Ovary (tissue), 9 donors: ENCODE measurements around the gene TNFRSF1B. TPM values are rescaled to one million over a fixed set of nuclear protein-coding genes. Genes with fewer than 3 reads are reported as not detected.

Experiments used
- DNase-seq, 5 donors: peaks; one replicate each; pipeline ENCODE4 v3.0.0-alpha.2; 2019 to 2020
- H3K27ac ChIP-seq, 2 donors: fragments of 200-600 bp; one replicate each; pipeline versions ENCODE4 v1.5.1 to v1.8.0; 2019 to 2022
- H3K27me3 ChIP-seq: fragments of 200-600 bp; one replicate; pipeline ENCODE4 v1.8.0; 2022
- H3K36me3 ChIP-seq: fragments of 200-600 bp; sonication (generic); one replicate; pipeline ENCODE4 v1.5.1; 2019
- H3K4me1 ChIP-seq: one replicate; pipeline ENCODE4 v1.8.1; 2013; ENCODE audit warnings: mild to moderate bottlenecking, moderate library complexity; ENCODE audit not compliant: insufficient read depth
- H3K4me3 ChIP-seq: fragments of 200-600 bp; sonication (generic); one replicate; pipeline ENCODE4 v1.5.1; 2017
- H3K9me3 ChIP-seq, 2 donors: fragments of 200-600 bp in 1 of 2; sonication (generic) in 1 of 2; one replicate each; pipeline versions ENCODE4 v1.5.1 to v1.8.1; 2013 to 2019; ENCODE audit warnings: mild to moderate bottlenecking in 1 of 2, moderate library complexity in 1 of 2
- CTCF ChIP-seq, 3 donors: fragments of 450-650 bp in 2 of 3; fragments of 200-600 bp in 1 of 3; IDR thresholded peaks; one replicate each; pipeline versions ENCODE4 v1.5.1 to v1.8.0; 2016 to 2022; ENCODE audit warnings: antibody characterized with exemption in 3 of 3, mild to moderate bottlenecking in 1 of 3
- EP300 ChIP-seq: sonication (generic); formaldehyde crosslinking; IDR thresholded peaks from one replicate; pipeline ENCODE4 v1.6.1; 2017; ENCODE audit warnings: antibody characterized with exemption
- POLR2A ChIP-seq: fragments of 450-650 bp; IDR thresholded peaks from one replicate; pipeline ENCODE4 v1.6.1; 2017; ENCODE audit warnings: antibody characterized with exemption, mild to moderate bottlenecking, moderate library complexity
- WGBS, 3 donors: extraction: QIAGEN DNeasy Blood & Tissue Kit in 1 of 3; methylation state at CpG; one replicate each; pipeline versions ENCODE4 v1.1.5 to v1.1.7; 2013 to 2017; 5-methylcytosine and 5-hydroxymethylcytosine counted together
- intact Hi-C, 4 donors: fragments of 100-400 bp; cut with DNase I; formaldehyde crosslinking; loops; one replicate each; pipeline versions ENCODE4 v1.11.0 to v1.15.1; 2022 to 2023
- polyA plus RNA-seq, 2 donors: library from polyadenylated mRNA; stranded (reverse); fragments of 200-250 nt in 1 of 2; fragments of 350-450 nt in 1 of 2; fragmentation: Illumina TruSeq in 1 of 2; extraction: RNeasy Lipid Tissue Mini Kit (QIAGEN cat#74804) in 1 of 2; gene quantifications; one replicate each; pipeline ENCODE4 v1.2.3, GENCODE V29; 2013 to 2014
- total RNA-seq, 7 donors: library from RNA; depleted of rRNA in 2 of 7; stranded (reverse); fragments of >200 nt in 2 of 7; fragmentation: NEBNext Ultra II Directional in 3 of 7; extraction: Animal tissue kit (Norgen Biotek cat#: 25700) in 3 of 7; gene quantifications; one replicate each; pipeline versions ENCODE4 v1.1.0 to v1.2.4, GENCODE V29; 2016 to 2023
- donor health status: DM: no; HTN: no; CAD: no; lungs with moderate emphysema.
- donor health status: DM: no; HTN: no; CAD: no.
- donor health status: Bipolar disorder and iron deficiency.
- donor health status: DM: yes; HTN: yes; CAD: no.
- donor health status: DM: no; HTN: no; CAD: no.
- donor health status: DM: yes; HTN: yes; CAD: no.

The TNFRSF1B gene
- total and polyA plus RNA-seq, 9 donors, result 10.3 to 27.6 (median 18.7) TPM

GRCh38 chr1:12245733-12246132 lies 78.9 kb downstream of the TNFRSF1B start:
- H3K36me3 ChIP-seq, result no peaks in the 10 kb centered on the region
- H3K9me3 ChIP-seq, result no peaks in the 10 kb centered on the region
- DNase-seq, result no peak
- H3K27me3 ChIP-seq, result no peaks in the 10 kb centered on the region
- TF ChIP-seq POLR2A (no peak), EP300 (no peak), CTCF (IDR thresholded peaks at IDR 0.05) (no peak)
- intact Hi-C loops, result loop anchor here in 1 of 4 donors (1.0 kb wide), 1 partner anchor 24 kb away; no protein-coding TSS in a partner anchor
- no peaks in the 10 kb centered on the region for H3K4me1 ChIP-seq
- no peak overlapping the region for H3K4me3 ChIP-seq
- H3K27ac ChIP-seq, result no peak overlapping the region

- intact Hi-C loops, result loop anchor here in 1 of 4 donors (1.0 kb wide), 1 partner anchor 25 kb away; no protein-coding TSS in a partner anchor
- Histone ChIP-seq H3K4me3 (no peak overlapping the region), H3K36me3 (no peaks in the 10 kb centered on the region), H3K4me1 (no peaks in the 10 kb centered on the region), H3K27ac (no peak overlapping the region), H3K9me3 (no peaks in the 10 kb centered on the region), H3K27me3 (no peaks in the 10 kb centered on the region)
- no peak for DNase-seq
- TF ChIP-seq POLR2A, result no peak
- no peak for TF ChIP-seq CTCF (IDR thresholded peaks at IDR 0.05)
- TF ChIP-seq EP300, result no peak
- WGBS, 3 donors, result 81 to 91% (median 83%) methylated on average over 6 of the region's 6 CpGs
Observed at GRCh38 chr1:12246584-12246983, 79.8 kb downstream of the TNFRSF1B start.

- Histone ChIP-seq H3K4me3 (no peak overlapping the region), H3K27ac (no peak overlapping the region), H3K4me1 (no peaks in the 10 kb centered on the region), H3K9me3 (no peaks in the 10 kb centered on the region), H3K36me3 (no peaks in the 10 kb centered on the region), H3K27me3 (no peaks in the 10 kb centered on the region)
- TF ChIP-seq CTCF (IDR thresholded peaks at IDR 0.05) (no peak), POLR2A (no peak), EP300 (no peak)
- intact Hi-C loops, result no loop called here
- 94 to 100% (median 98%) methylated on average over 1 of the region's 1 CpG for WGBS, 3 donors
- no peak for DNase-seq
Observed at GRCh38 chr1:12249181-12249580, 82.4 kb downstream of the TNFRSF1B start.

- 81 to 83% (median 82%) methylated on average over 6 of the region's 6 CpGs for WGBS, 3 donors
- intact Hi-C loops, result no loop called here
- Histone ChIP-seq H3K9me3 (no peaks in the 10 kb centered on the region), H3K36me3 (no peaks in the 10 kb centered on the region), H3K4me1 (no peaks in the 10 kb centered on the region), H3K27me3 (no peaks in the 10 kb centered on the region), H3K27ac (no peak overlapping the region), H3K4me3 (no peak overlapping the region)
- no peak for DNase-seq
- TF ChIP-seq CTCF (IDR thresholded peaks at IDR 0.05) (no peak), POLR2A (no peak), EP300 (no peak)
Observed at GRCh38 chr1:12249748-12250147, 83.0 kb downstream of the TNFRSF1B start.

GRCh38 chr1:12251442-12251841 lies 84.7 kb downstream of the TNFRSF1B start:
- 66 to 74% (median 69%) methylated on average over 5 of the region's 5 CpGs for WGBS, 3 donors
- TF ChIP-seq CTCF (IDR thresholded peaks at IDR 0.05) (no peak), POLR2A (no peak), EP300 (no peak)
- no peaks in the 10 kb centered on the region for H3K4me1 ChIP-seq
- no peak overlapping the region for H3K27ac ChIP-seq
- DNase-seq, result no peak
- H3K4me3 ChIP-seq, result no peak overlapping the region
- H3K36me3 ChIP-seq, result no peaks in the 10 kb centered on the region
- no peaks in the 10 kb centered on the region for H3K9me3 ChIP-seq
- intact Hi-C loops, result no loop called here
- H3K27me3 ChIP-seq, result no peaks in the 10 kb centered on the region
